GM18498 (cell line): ENCODE results near the gene ST3GAL5.

Source experiments
- ATAC-seq: cut with Tn5 transposase; IDR thresholded peaks from one replicate; pipeline ENCODE4 v1.9.1; 2021; ENCODE audit warnings: mild to moderate bottlenecking, moderate library complexity; ENCODE audit not compliant: unreplicated experiment

Gene ST3GAL5

DNA sequence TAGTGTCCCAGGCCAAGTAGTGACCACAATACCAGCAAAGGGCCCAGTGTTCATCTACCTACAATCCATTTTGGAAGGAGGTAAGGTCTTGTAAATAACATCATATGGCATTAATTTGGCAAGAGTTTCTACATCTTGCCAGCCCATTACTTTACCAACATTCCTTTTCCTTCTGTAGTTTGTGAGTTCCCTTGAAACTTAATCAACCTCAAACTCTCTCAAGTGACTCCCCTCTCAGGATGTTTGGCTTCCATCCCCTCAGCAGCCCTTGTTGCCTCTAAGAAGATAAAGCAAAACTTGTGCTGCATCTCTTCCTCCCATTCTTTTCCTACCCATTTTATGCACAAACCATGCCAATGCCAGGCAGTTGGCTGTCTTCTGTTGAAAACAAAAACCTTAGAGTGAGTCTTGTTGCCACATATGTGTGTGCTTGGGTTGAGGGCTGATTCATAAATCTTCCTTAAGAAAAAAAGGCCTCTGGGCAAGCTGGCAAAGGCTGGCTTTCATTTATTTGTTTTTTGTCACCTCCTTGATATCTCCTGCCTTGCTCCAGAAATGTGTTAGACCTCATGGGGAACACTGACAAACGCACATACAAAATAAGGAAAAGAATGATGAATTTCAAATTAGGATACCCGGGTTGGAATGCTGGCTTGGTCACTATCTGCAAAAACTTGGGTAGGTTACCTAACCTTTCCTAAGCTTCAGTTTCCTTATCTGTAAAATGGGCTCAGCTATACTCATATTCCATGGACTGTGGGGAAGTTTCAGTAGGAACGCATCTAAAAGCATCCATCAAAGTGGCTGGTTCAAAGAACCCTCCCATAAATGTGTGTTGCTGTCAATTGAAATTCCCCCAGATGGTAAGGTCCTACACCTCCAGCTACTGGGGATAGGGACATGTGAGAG, 29.4 kb upstream of the ST3GAL5 start:
- no peak for ATAC-seq

DNA sequence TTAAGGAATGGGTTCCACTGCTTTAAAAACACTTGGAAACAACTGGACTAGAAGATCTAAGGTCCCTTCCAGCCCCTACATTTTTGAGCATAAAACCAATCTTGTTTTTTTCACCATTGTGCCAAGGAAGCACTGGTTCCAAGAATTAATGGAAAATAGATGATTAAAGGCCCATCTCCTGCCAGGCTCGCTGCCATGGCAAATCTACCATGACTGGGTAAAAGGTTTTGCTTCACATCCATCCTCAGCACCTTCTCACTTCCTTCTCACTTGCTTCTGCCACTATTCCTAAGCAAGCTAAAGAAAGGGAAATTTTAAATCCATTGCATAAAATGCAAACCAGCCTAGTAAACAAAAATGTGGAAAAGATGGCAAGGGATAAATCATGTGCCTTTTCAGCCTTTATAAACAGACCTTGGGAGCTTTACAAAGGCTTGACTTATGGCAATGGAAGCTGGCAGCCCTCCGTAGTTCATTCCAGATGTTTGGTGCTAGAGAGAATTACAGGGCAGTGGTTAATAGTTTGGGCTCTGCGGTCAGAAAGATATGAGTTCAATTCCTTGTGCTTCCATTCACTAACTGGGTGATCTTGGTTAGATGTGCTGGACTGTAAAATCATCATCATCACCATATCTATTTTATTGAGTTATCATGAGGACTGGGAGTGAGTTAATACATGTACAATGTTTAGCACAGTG, 27.0 kb upstream of the ST3GAL5 start:
- ATAC-seq: no peak

DNA sequence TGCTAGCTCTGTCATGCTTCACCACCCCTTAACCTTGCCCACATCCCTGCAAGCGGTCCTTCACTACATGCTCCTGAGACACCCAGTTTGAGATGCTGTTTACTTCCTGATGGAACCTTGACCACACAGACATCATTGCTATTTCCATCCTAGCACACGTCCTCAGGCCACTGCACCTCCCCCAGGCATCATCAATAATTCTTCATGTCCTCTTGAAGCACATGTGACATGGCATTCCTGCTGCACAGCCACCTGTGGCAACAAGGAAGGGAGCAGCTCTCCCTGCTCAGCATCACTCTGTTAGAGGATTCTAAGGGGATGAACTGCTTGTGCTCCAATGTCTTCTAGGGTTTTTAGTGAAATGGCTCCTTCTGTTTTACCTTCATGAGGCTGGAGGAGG, 26.1 kb upstream of the ST3GAL5 start:
- no peak for ATAC-seq

DNA sequence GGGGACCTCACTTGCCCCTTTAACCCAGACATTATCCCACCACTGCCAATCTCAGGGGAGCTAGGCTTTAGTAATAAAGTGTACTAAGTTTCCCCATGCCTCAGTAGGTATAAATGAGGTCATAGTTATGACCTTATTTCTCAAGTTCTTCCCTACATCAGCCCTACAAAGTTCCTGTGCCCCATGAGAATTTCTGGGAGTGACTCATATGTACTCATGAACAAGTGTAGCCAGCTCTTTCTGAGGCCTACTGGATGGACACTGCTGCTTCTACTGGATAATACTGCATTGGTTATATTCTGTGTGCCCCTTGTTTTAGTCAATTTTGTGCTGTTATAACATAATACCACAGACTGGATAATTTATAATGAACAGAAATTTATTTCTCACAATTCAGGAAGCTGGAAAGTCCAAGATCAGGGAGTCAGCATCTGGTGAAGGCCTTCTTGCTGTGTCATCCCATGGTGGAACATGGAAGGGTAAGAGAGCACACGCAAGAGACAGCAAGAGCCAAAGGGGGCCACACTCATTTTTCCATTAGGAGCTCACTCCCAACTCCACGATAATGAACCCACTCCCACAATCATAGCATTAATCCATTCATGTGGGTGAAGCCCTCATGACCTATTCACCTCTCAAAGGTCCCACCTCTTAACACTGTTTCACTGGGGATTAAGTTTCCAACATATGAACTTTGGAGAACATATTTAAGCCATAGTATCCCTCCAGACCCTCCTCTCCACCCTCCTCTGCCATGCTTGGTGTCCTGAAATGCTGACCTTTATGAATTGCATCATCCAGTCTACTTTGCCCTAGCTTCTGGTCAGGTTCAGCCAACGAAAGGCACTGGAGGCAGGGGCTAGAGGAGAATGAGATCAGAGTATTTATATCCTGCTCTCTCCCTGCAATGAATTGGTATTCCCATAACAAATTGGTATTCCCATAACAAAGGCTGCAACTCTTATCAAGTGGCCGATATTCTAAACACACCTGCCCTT, 25.4 kb upstream of the ST3GAL5 start:
- ATAC-seq: no peak

DNA sequence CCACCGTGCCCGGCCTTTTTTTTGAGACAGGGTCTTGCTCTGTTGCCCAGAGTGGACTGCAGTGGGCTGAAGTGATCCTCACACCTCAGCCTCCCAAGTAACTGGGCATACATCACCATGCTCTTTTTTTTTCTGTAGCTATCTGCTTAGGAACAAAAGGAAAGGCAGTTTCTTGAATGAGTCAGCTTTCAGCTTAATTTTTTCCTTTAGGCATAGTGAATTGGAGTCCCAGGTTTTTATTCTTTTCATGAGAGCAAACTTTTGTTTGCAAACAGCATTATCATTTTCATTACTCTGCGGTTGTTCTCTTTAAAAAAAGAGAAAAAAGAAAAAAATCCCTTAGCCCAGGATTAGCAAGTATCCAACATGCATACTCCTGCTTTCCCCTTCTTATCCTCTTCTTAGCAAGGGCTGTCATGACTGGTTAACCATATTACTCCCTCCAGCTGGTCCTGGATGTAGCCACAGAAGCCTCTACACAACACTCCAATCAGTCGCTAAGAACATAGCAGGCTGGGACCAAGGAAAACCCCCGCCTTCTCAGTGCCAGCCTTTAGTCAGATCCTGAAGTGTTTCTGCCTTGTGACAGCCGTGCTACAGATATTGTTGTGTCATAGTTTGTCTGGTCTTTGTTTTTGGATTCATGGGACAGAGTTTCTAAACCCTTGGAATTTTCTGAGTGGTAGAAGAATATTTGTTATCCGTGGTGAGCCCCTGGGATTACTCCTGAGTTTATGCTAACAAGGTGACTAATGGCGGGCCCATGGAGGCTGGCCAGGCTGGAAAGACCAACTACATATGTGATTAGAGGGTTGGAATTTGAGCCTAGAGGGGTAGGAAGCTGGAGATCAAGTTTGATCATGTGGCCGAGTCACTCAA, 23.3 kb upstream of the ST3GAL5 start:
- no peak for ATAC-seq

DNA sequence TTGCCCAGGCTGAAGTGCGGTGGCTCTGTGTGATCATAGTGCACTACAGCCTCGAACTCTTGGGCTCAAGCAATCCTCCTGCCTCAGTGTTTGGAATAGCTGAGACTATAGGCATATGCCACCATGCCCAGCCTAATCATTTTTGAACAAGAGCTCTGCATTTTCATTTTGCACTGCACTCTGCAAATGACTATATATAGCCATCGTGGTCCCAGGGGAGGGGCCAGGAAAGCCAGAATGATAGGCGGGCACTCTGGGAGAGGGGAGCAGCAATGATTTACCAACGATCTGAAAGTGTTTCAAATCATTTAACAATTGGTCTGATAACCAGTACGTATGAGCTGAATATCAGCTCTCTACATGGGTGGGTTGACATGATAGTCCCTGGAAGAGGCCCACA, 22.3 kb upstream of the ST3GAL5 start:
- no peak for ATAC-seq

DNA sequence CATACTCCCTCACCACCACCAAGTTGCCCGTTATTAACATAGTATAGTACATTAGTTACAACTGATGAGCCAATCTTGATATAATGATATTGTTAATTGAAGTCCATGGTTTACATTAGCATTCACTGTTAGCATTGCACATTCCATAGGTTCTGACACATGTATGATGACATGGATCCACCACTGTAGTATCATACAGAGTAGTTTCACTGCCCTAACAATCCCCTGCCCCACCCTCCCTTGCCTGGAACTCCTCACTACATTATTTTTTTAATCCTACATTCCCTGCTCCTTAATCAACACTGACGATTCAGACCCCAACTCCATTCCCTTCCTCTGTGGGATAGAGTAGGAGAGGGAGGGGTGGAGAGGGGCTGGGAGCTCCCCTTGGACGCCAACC, 20.2 kb upstream of the ST3GAL5 start:
- ATAC-seq: no peak

DNA sequence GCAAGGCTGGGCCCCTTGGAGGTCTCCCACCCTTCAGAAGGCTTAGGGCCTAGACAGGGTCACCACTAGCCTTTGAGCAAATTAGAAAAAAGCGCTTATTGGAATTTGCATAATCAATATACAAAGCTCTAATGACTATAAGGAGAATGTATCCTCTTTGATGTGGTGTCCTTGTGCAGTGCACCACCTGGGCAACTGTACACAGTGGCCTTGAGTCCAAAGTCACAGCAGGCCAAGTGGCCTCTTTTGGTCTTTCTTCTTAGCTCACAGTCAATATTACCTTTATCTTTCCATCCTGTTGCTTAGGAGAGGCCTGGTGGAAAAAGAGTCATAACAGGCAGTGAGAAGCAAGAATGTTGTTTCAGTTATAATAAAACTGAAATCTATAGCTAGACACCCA, 19.7 kb upstream of the ST3GAL5 start:
- no peak for ATAC-seq

DNA sequence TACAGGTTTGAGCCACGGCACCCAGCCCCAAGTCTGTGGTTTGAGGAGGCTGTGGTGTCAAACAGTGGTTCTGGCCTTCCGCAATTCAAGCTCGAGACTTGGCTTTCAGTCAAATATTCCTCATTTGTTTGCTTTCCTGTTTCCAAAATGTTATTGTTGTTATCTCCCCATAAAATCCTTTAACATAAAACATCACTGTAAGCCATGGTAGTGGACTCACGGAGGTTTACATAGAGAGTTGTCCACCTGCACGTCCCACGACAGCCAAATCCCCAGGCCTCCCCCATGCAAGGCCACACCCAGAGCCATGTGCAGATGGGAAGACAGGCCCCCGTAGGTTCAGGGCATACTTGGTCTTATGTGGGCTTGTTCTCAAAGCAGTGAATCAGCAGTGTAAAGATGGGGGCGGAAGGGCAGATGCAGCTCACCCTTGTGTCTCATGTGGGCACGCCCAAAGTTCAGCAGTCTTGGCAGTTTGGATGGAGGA, 18.9 kb upstream of the ST3GAL5 start:
- no peak for ATAC-seq

DNA sequence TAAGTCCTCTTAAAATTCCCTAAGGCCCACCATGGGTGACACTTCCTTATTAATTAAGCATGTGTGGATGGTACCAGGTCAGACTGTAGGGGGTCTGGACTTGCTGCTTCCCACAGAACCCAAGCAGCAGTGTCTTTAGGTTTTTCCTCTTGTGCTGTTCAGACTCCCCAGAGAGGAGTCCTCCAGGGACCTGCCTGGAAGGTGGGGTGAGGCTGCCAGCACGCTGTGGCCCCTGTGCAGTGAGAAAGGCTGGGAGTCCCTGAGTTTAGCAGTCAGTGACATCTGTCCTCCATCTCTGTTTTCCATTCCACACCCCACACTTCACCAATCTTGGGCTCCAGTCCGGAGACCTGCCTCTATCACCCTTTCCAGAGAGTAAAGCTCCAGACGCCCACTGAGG, 18.0 kb upstream of the ST3GAL5 start:
- no peak for ATAC-seq

DNA sequence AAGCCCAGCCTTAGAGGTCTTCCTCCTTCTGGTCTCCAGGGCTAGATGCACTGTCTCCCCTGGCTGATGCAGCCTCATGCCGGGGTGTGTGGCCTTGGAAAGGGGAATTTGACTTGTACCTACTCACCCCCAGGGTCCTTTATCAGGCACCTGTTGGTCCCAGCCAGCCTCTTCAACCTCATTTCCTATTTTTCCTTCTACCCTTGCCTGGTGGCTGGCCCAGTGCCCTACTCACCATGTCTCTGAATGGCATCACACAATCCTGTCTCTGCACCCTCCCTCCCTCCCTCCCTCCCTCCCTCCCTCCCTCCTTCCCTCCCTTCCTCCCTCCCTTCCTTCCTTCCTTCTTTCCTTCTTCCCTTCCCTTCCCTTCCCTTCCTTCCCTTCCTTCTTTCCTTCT, 17.1 kb upstream of the ST3GAL5 start:
- no peak for ATAC-seq

DNA sequence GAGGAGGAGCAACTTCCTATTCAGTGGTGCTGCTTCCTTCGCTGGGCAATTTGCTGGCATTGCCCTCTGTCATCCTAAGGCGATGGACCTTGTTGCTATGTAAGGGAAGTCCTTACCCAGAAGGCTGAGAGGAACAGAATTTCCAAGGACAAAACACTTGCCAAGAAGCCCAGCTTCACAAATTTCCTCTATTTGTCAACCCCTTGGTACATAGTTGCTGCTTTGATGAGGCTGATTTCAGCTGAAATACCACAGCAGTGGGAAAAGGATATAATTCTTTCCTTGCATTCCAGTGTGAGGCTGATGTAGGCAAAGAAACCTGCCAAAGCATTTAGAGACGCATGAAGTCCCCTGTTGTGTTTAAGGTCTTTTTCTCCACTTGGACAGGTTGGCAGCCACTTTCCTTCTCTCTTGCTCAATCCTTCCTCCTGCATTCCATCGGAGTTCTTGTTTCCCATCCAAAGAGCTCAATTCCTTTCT, 16.4 kb upstream of the ST3GAL5 start:
- no peak for ATAC-seq

DNA sequence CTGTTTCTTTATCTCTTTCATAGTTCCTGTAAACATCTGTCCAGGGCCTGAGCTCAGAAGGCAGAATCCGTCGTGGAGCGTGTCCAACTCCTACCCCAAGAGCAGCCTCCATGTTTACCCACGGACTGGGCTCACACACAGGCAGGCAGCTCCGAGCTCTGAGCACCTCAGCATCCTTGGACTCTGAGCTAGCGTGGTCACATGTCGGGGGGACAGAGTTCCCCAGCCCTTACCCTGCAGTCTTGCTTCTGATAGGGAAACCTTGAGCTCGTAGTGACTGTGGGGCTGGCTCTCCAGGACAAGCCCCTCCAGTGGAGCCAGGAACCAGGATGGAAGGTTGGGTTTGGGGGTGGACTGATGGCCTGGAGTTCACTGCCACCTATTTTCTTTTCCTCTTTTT, 15.1 kb upstream of the ST3GAL5 start:
- no peak for ATAC-seq

DNA sequence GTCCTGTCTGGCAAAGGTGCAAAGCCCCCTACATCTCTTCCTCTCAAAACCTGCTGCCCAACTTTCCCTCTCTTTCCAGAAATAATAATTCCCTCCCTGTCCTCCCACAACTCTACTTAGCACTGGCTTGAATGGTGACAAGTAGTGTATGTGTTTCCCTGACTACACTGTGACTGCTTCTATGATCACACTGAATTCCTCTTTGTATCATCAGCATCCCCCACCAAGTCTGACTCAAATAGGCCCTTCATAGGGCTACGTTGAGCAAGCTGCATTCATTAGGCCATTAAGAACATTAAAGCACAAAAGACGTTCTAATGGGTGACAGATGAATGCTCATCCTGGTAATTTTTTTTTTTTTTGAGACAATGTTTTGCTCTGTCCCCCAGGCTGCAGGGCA, 13.7 kb upstream of the ST3GAL5 start:
- ATAC-seq: no peak

DNA sequence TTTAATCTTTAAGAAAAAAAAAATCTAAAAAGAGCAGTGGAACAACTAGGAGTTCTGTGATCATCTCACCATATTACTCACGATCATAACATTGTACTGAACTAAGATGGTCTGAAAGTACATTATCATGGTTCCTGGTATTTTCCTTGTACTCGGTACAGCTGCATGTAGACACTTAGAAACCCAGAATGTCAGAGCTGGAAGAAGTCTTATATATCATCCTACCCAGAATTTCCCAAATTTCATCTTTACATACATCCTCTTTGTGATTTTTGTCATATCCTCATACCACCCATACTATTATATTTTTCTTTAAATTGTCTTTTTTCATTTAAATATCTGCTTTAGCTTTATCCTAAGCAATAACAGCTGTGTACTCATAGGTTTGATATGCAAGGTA, 12.4 kb upstream of the ST3GAL5 start:
- no peak for ATAC-seq

DNA sequence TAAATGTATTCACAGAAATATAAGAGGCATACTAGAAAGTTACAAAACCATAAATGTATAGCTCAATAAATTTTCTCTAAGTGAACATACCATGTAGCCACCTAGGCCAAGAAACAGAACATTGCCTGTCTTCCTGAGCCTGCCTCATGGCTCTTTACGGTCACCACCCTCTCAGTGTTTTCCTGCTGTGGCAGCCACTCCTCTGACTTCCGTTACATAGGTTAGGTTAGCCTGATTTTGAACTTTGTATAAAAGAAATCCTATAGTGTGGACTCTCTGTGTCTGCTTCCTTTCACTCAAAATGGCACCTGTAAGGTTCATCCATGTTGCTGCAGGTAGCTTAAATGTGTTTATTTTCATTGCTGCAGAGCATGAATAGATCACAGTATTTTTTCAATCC, 11.6 kb upstream of the ST3GAL5 start:
- no peak for ATAC-seq

DNA sequence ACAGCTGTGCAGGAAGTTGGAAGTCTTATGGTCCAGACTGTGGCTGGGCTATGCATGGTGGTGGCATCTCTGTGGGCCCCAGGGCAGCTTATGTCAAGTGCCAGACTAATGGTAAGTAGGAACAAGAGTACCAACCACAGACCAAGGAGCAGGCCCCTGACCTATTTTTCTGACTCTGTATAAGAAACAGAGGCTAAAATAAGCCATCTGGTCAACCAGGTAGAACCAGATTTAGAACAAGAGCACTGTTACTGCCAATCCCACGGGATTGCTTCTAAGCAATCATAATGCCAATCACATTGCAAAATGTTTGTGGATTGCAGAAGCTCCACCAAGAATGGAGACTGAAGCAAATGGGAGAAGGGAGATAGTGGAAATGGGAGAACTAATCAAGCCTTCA, 11.1 kb upstream of the ST3GAL5 start:
- ATAC-seq: no peak

DNA sequence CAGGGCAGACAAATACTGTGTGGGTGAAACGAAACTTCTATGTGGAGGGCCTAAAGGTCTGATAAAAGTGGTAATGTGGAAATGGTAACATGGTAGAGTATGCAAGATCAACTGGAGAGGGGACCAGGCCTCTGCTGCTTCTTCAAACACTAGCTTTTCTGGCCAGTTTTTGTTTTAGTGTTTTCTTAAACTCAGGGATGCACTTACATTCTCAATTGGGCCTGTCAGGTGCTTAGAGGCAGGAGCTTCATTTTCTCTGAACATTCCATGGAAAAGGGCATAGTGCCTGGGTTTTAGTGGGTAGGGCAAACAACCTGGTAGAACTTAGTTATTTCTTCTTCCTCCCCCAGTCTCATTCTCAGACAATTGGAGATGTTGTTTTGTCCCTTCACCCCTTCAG, 10.5 kb upstream of the ST3GAL5 start:
- no peak for ATAC-seq

DNA sequence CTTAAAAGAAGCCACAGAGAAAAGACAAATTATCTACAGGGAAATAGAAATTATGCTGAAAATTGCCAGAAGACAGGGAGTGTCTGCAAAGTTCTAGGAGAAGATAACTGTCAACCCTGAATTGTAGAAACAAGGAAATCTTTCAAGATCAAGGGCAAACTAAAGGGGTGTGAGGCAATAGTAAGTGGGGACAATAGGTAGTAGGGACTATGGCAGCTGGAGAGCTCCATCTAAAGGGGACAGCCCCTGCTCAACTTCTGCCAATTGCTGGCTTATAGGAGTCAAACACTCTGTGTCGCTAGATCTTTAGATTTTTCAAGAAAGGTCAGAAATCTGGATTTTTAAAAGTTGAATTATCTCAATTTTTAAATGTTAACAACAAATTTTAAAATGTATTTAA, 10.1 kb upstream of the ST3GAL5 start:
- no peak for ATAC-seq
